GM12875 (cell line): ENCODE measurements around the gene ZNF594.
"Not testable (repeated sequence)": the region's sequence is repeated elsewhere in the genome, so short reads cannot be mapped to it uniquely, and the experiment has no call there.

Experiments
- H3K4me3 ChIP-seq: one replicate; pipeline ENCODE4 v1.5.1; 2011; ENCODE audit warnings: low read depth, low read length, control low read depth
- TF ChIP-seq, protein P1 (sequence below): IDR thresholded peaks from 2 replicates; pipeline ENCODE4 v1.5.1; 2011; ENCODE audit warnings: low read depth, mild to moderate bottlenecking, control low read depth, inconsistent platforms, low read length, moderate library complexity, borderline replicate concordance; ENCODE audit not compliant: insufficient read depth

Gene ZNF594

GRCh38 chr17:5226940-5227878, 35.5 kb upstream of the ZNF594 start:
- peak overlapping the region; percentile 51 for H3K4me3 ChIP-seq
- TF ChIP-seq, protein P1, sequence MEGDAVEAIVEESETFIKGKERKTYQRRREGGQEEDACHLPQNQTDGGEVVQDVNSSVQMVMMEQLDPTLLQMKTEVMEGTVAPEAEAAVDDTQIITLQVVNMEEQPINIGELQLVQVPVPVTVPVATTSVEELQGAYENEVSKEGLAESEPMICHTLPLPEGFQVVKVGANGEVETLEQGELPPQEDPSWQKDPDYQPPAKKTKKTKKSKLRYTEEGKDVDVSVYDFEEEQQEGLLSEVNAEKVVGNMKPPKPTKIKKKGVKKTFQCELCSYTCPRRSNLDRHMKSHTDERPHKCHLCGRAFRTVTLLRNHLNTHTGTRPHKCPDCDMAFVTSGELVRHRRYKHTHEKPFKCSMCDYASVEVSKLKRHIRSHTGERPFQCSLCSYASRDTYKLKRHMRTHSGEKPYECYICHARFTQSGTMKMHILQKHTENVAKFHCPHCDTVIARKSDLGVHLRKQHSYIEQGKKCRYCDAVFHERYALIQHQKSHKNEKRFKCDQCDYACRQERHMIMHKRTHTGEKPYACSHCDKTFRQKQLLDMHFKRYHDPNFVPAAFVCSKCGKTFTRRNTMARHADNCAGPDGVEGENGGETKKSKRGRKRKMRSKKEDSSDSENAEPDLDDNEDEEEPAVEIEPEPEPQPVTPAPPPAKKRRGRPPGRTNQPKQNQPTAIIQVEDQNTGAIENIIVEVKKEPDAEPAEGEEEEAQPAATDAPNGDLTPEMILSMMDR = no peak

GRCh38 chr17:5225668-5226457, 34.2 kb upstream of the ZNF594 start:
- no peak overlapping the region for H3K4me3 ChIP-seq
- TF ChIP-seq, protein P1 = no peak

DNA sequence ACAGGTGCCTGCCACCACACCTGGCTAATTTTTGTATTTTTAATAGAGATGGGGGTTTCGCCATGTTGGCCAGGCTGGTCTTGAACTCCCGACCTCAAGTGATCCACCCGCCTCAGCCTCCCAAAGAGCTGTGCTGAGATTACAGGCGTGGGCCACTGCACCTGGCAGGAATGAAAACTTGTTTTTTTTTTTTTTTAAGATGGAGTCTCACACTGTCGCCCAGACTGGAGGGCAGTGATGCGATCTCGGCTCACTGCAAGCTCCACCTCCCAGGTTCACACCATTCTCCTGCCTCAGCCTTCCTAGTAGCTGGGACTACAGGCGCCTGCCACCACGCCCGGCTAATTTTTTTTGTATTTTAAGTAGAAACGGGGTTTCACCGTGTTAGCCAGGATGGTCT, 30.2 kb upstream of the ZNF594 start:
- not testable (repeated sequence) for H3K4me3 ChIP-seq

DNA sequence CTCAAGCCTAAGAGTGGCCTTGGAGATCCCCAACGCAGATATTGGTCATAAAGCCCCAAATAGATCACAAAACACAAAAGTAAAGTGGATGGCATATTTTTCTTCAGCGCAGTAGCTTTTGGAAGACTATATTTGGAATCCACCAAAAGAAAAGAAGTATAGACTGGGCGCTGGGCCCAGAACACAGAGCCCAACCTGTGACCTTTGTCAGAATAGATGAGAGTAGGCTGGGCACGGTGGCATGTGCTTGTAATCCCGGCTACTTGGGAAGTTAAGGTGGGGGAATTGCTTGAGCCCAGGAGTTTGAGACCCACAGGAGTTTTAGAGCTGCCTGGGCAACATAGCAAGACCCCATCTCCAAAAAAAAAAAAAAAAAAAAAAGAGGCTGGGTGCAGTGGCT, 28.4 kb upstream of the ZNF594 start:
- no peak overlapping the region for H3K4me3 ChIP-seq
- TF ChIP-seq, protein P1 = no peak

DNA sequence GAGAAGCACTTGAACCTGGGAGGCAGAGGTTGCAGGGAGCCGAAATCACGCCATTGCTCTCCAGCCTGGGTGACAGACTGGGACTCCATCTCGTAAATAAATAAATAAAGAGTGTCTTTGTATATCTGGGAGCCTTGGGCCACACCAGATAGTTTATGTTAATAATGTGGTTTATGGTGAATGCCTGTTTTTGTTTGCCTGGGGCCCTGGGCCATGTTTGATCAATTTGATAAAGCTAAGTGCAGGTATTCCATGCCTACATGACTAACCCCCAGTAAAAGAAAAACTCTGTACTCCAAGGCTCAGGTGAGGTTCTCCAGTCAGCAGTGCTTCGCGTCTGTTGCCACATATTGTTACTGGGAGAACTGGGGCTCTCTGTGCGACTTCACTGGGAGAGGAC, 27.9 kb upstream of the ZNF594 start:
- TF ChIP-seq, protein P1 = no peak
- H3K4me3 ChIP-seq = no peak overlapping the region

GRCh38 chr17:5217562-5217961, 25.9 kb upstream of the ZNF594 start:
- not testable (repeated sequence) for H3K4me3 ChIP-seq

DNA sequence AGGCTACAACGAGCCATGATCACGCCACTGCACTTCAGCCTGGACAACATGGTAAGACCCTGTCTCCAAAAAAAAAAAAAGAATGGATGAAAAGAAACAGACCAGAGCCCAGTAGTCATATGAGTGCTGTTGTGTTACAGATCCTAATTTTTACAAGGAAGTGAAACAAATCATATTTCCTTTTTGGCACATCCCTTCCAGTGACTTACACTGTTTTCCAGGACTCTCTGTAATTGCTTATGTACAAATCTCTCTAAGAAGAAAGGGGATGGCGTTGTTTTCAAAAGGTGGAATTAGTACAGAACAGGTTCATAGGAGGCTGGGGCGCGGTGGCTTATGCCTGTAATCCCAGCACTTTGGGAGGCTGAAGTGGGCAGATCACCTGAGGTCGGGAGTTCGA, 19.8 kb upstream of the ZNF594 start:
- no peak overlapping the region for H3K4me3 ChIP-seq
- TF ChIP-seq, protein P1 = no peak
